ENCODE measurements around the gene PPP1R14D.

- TF ChIP-seq TAF1 (IDR thresholded peaks at IDR 0.05; ENCODE audit: borderline replicate concordance, insufficient read depth, low read length) (no peak), POLR2AphosphoS5 (IDR thresholded peaks at IDR 0.05; ENCODE audit: low read depth, low read length) (no peak), SIN3A (IDR thresholded peaks at IDR 0.05; ENCODE audit: borderline replicate concordance, insufficient read depth, low read length) (no peak), REST (IDR thresholded peaks at IDR 0.05; ENCODE audit: insufficient read depth in 1 of 2, low read depth in 2 of 2, low read length in 2 of 2) (no peak)
Observed at GRCh38 chr15:40790718-40791117, 37.8 kb downstream of the PPP1R14D start.
